ENCODE measurements around the gene USP16.

The USP16 gene

GRCh38 chr21:29080454-29080941 lies 56.0 kb downstream of the USP16 start:
- no peak overlapping the region for H3K4me3 ChIP-seq (ENCODE audit: low read depth, low read length)
- TF ChIP-seq, protein P1, sequence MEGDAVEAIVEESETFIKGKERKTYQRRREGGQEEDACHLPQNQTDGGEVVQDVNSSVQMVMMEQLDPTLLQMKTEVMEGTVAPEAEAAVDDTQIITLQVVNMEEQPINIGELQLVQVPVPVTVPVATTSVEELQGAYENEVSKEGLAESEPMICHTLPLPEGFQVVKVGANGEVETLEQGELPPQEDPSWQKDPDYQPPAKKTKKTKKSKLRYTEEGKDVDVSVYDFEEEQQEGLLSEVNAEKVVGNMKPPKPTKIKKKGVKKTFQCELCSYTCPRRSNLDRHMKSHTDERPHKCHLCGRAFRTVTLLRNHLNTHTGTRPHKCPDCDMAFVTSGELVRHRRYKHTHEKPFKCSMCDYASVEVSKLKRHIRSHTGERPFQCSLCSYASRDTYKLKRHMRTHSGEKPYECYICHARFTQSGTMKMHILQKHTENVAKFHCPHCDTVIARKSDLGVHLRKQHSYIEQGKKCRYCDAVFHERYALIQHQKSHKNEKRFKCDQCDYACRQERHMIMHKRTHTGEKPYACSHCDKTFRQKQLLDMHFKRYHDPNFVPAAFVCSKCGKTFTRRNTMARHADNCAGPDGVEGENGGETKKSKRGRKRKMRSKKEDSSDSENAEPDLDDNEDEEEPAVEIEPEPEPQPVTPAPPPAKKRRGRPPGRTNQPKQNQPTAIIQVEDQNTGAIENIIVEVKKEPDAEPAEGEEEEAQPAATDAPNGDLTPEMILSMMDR (IDR thresholded peaks at IDR 0.05; ENCODE audit: low read depth, low read length): no peak
- in situ Hi-C loops (cut with HindIII; ENCODE audit: low sequenced_read_pairs): no loop called here
- no peak for DNase-seq (ENCODE audit: low read depth, low spot score)

- DNase-seq (ENCODE audit: low read depth, low spot score): no peak
- TF ChIP-seq, protein P1 (IDR thresholded peaks at IDR 0.05; ENCODE audit: low read depth, low read length): no peak
- in situ Hi-C loops (cut with HindIII; ENCODE audit: low sequenced_read_pairs): no loop called here
- no peak overlapping the region for H3K4me3 ChIP-seq (ENCODE audit: low read depth, low read length)
Observed at GRCh38 chr21:29082046-29082815, 57.8 kb downstream of the USP16 start.

DNA sequence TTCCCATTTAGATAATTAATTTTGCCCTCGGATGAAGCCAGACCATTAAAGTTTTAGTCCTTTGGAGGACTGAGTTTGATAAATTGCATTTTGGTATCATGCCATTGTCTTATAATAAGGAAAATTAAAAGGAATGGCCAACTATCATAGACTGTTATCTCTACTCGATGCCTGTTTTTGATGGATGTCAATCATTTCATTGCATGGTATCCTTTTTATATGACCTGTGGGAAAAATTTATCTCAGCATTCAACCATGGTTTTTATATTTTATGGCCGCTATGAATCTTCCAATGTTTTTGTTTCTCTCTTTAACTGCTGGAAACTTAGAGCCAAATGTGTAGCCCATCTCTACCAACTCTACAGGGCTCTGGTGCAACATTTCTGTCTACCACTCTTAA lies 58.8 kb downstream of the USP16 start:
- no peak for DNase-seq (ENCODE audit: low read depth, low spot score)
- in situ Hi-C loops (cut with HindIII; ENCODE audit: low sequenced_read_pairs): no loop called here
- TF ChIP-seq, protein P1 (IDR thresholded peaks at IDR 0.05; ENCODE audit: low read depth, low read length): no peak
- no peak overlapping the region for H3K4me3 ChIP-seq (ENCODE audit: low read depth, low read length)

- in situ Hi-C loops (cut with HindIII; ENCODE audit: low sequenced_read_pairs): no loop called here
- H3K4me3 ChIP-seq (ENCODE audit: low read depth, low read length): no peak overlapping the region
- TF ChIP-seq, protein P1 (IDR thresholded peaks at IDR 0.05; ENCODE audit: low read depth, low read length): no peak
- DNase-seq (ENCODE audit: low read depth, low spot score): no peak
Observed at GRCh38 chr21:29084372-29084771, 59.9 kb downstream of the USP16 start.

- in situ Hi-C loops (cut with HindIII; ENCODE audit: low sequenced_read_pairs): no loop called here
- no peak overlapping the region for H3K4me3 ChIP-seq (ENCODE audit: low read depth, low read length)
- DNase-seq (ENCODE audit: low read depth, low spot score): no peak
- TF ChIP-seq, protein P1 (IDR thresholded peaks at IDR 0.05; ENCODE audit: low read depth, low read length): no peak
Observed at GRCh38 chr21:29085106-29085752, 60.8 kb downstream of the USP16 start.

- no peak overlapping the region for H3K4me3 ChIP-seq (ENCODE audit: low read depth, low read length)
- TF ChIP-seq, protein P1 (IDR thresholded peaks at IDR 0.05; ENCODE audit: low read depth, low read length): no peak
- peak; percentile 64 for DNase-seq (ENCODE audit: low read depth, low spot score)
- in situ Hi-C loops (cut with HindIII; ENCODE audit: low sequenced_read_pairs): no loop called here
Observed at GRCh38 chr21:29091033-29091432, 66.6 kb downstream of the USP16 start.

Measured in astrocyte of the spinal cord (primary cell).